Stomach (tissue), 9 donors: ENCODE data around the gene PITPNC1. TPM values are rescaled to one million over a fixed set of nuclear protein-coding genes. Genes with fewer than 3 reads are reported as not detected.

Source experiments
- DNase-seq, 2 donors: peaks; one replicate each; pipeline versions ENCODE4 v3.0.0 to v3.0.0-alpha.2; 2013 to 2019
- H3K27ac ChIP-seq, 5 donors: fragments of 200-600 bp in 4 of 5; sonication (generic) in 4 of 5; one replicate each; pipeline ENCODE4 v1.5.1; 2013 to 2019; ENCODE audit warnings: mild to moderate bottlenecking in 1 of 5, moderate library complexity in 1 of 5
- H3K27me3 ChIP-seq, 3 donors: fragments of 200-600 bp; sonication (generic); one replicate each; pipeline ENCODE4 v1.5.1; 2017 to 2019; ENCODE audit warnings: mixed run types in 1 of 3
- H3K36me3 ChIP-seq, 4 donors: fragments of 200-600 bp; sonication (generic); 1 replicate in 3 of 4; 2 replicates in 1 of 4; pipeline ENCODE4 v1.5.1; 2016 to 2019
- H3K4me1 ChIP-seq, 4 donors: fragments of 200-600 bp; sonication (generic); one replicate each; pipeline ENCODE4 v1.5.1; 2016 to 2019
- H3K4me3 ChIP-seq, 4 donors: fragments of 200-600 bp; sonication (generic) in 3 of 4; one replicate each; pipeline ENCODE4 v1.5.1; 2016 to 2019; ENCODE audit warnings: mild to moderate bottlenecking in 1 of 4
- H3K9me3 ChIP-seq, 4 donors: fragments of 200-600 bp; sonication (generic); one replicate each; pipeline ENCODE4 v1.5.1; 2016 to 2019
- EP300 ChIP-seq: sonication (generic); formaldehyde crosslinking; IDR thresholded peaks from one replicate; pipeline ENCODE4 v1.6.1; 2017; ENCODE audit warnings: antibody characterized with exemption
- POLR2A ChIP-seq, 4 donors: fragments of 450-650 bp; IDR thresholded peaks; one replicate each; pipeline ENCODE4 v1.6.1; 2016; ENCODE audit warnings: antibody characterized with exemption in 4 of 4, control low read depth in 2 of 4, mild to moderate bottlenecking in 1 of 4, moderate library complexity in 1 of 4
- POLR2AphosphoS5 ChIP-seq, 3 donors: sonication (generic); formaldehyde crosslinking; IDR thresholded peaks; one replicate each; pipeline ENCODE4 v1.6.1; 2016; ENCODE audit warnings: antibody characterized with exemption in 3 of 3
- WGBS, 5 donors: extraction: QIAGEN DNeasy Blood & Tissue Kit in 3 of 5; methylation state at CpG; one replicate each; pipeline versions ENCODE4 v1.1.5 to v1.1.7; 2013 to 2018; 5-methylcytosine and 5-hydroxymethylcytosine counted together
- intact Hi-C: fragments of 100-400 bp; cut with DNase I; formaldehyde crosslinking; loops from one replicate; pipeline ENCODE4 v1.15.1; 2023; ENCODE audit warnings: low total_unique reads
- polyA plus RNA-seq, 3 donors: library from polyadenylated mRNA; stranded (reverse); fragments of 200-250 nt; gene quantifications; one replicate each; pipeline ENCODE4 v1.2.3, GENCODE V29; 2013
- total RNA-seq, 5 donors: library from RNA; depleted of rRNA; stranded (reverse); fragments of >200 nt; gene quantifications; one replicate each; pipeline versions ENCODE4 v1.1.0 to v1.2.3, GENCODE V29; 2014 to 2016
- TF ChIP-seq, protein P1 (sequence below), 7 experiments: fragments of 450-650 bp in 4 of 7; fragments of 200-600 bp in 3 of 7; sonication (generic) in 3 of 7; IDR thresholded peaks; one replicate each; pipeline ENCODE4 v1.5.1; 2016 to 2019; ENCODE audit warnings: antibody characterized with exemption in 7 of 7, control low read depth in 2 of 7, mild to moderate bottlenecking in 1 of 7
- donor health status: healthy with polysubstance abuse.
- donor health status: Bipolar disorder and iron deficiency.
- donor health status: healthy.

The PITPNC1 gene
- total and polyA plus RNA-seq, 8 donors, result 2.3 to 25.3 (median 14.4) TPM

- H3K36me3 ChIP-seq, result no peaks in the 10 kb centered on the region
- peaks cover 8 to 35% (median 16%) of the 10 kb centered on the region in 4 donors for H3K4me1 ChIP-seq
- no peak overlapping the region for H3K4me3 ChIP-seq
- peak overlapping the region in 1 of 5 donors; percentile 17 for H3K27ac ChIP-seq
- intact Hi-C loops, result loop anchor here (5.0 to 10.0 kb wide), 2 partner anchors 102 to 320 kb away; no protein-coding TSS in a partner anchor
- DNase-seq, result no peak
- TF ChIP-seq, protein P1, sequence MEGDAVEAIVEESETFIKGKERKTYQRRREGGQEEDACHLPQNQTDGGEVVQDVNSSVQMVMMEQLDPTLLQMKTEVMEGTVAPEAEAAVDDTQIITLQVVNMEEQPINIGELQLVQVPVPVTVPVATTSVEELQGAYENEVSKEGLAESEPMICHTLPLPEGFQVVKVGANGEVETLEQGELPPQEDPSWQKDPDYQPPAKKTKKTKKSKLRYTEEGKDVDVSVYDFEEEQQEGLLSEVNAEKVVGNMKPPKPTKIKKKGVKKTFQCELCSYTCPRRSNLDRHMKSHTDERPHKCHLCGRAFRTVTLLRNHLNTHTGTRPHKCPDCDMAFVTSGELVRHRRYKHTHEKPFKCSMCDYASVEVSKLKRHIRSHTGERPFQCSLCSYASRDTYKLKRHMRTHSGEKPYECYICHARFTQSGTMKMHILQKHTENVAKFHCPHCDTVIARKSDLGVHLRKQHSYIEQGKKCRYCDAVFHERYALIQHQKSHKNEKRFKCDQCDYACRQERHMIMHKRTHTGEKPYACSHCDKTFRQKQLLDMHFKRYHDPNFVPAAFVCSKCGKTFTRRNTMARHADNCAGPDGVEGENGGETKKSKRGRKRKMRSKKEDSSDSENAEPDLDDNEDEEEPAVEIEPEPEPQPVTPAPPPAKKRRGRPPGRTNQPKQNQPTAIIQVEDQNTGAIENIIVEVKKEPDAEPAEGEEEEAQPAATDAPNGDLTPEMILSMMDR (IDR thresholded peaks at IDR 0.05), result no peak
- TF ChIP-seq EP300 (no peak), POLR2AphosphoS5 (IDR thresholded peaks at IDR 0.05) (no peak), POLR2A (IDR thresholded peaks at IDR 0.05) (no peak)
- H3K9me3 ChIP-seq, result no peaks in the 10 kb centered on the region
- no peaks in the 10 kb centered on the region for H3K27me3 ChIP-seq
- 71 to 82% (median 74%) methylated on average over 5 of the region's 5 CpGs for WGBS, 5 donors
These were observed 2.0 kb upstream of the PITPNC1 start for GRCh38 chr17:67375054-67375427.

DNA sequence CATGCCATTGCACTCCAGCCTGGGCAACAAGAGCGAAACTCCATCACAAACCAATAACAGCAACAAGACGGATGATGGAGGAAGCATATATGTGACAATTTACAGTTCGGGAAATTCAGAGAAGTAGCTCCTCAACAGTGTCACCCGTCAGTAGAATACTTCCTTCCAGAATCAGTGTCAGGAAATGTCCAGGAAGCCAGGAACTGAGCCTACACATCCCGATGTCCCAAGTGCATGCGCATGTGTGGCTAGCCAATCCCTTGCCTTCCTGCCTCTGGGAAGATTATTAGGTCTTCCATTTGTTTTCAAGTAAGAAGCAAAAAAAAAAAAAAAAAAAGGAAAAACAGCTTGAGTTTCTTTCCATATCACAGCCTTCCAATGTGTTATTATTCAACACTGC, 1.4 kb upstream of the PITPNC1 start:
- intact Hi-C loops, result loop anchor here (5.0 to 10.0 kb wide), 2 partner anchors 102 to 319 kb away; no protein-coding TSS in a partner anchor
- no peaks in the 10 kb centered on the region for H3K36me3 ChIP-seq
- H3K9me3 ChIP-seq, result no peaks in the 10 kb centered on the region
- 78 to 84% (median 81%) methylated on average over 6 of the region's 6 CpGs for WGBS, 5 donors
- H3K27ac ChIP-seq, result peak overlapping the region in 1 of 5 donors; percentile 17
- no peaks in the 10 kb centered on the region for H3K27me3 ChIP-seq
- no peak overlapping the region for H3K4me3 ChIP-seq
- TF ChIP-seq POLR2AphosphoS5 (IDR thresholded peaks at IDR 0.05) (no peak), POLR2A (IDR thresholded peaks at IDR 0.05) (no peak), EP300 (no peak)
- TF ChIP-seq, protein P1 (IDR thresholded peaks at IDR 0.05), result no peak
- DNase-seq, result no peak
- H3K4me1 ChIP-seq, result peaks cover 8 to 35% (median 16%) of the 10 kb centered on the region in 4 donors

GRCh38 chr17:67376415-67376736, 705 bp upstream of the PITPNC1 start:
- Histone ChIP-seq H3K36me3 (no peaks in the 10 kb centered on the region), H3K4me1 (peaks cover 8 to 35% (median 17%) of the 10 kb centered on the region in 4 donors), H3K27me3 (no peaks in the 10 kb centered on the region), H3K4me3 (peak overlapping the region; percentile 69 to 85 (median 82)), H3K27ac (peak overlapping the region; percentile 88 to 97 (median 93)), H3K9me3 (no peaks in the 10 kb centered on the region)
- intact Hi-C loops, result loop anchor here (5.0 to 10.0 kb wide), 2 partner anchors 101 to 318 kb away; no protein-coding TSS in a partner anchor
- WGBS, 5 donors, result 33 to 46% (median 38%) methylated on average over 6 of the region's 6 CpGs
- no peak for DNase-seq
- no peak for TF ChIP-seq POLR2AphosphoS5 (IDR thresholded peaks at IDR 0.05)
- TF ChIP-seq POLR2A (IDR thresholded peaks at IDR 0.05), result no peak

GRCh38 chr17:67377488-67378453, 690 bp downstream of the PITPNC1 start:
- TF ChIP-seq EP300, result no peak
- TF ChIP-seq, protein P1 (IDR thresholded peaks at IDR 0.05), result peak in 1 of 7 experiments; percentile 24
- TF ChIP-seq POLR2AphosphoS5 (IDR thresholded peaks at IDR 0.05), result no peak
- TF ChIP-seq POLR2A (IDR thresholded peaks at IDR 0.05), result no peak
- H3K36me3 ChIP-seq, result no peaks in the 10 kb centered on the region
- H3K4me1 ChIP-seq, result peaks cover 8 to 43% (median 19%) of the 10 kb centered on the region in 4 donors
- peak overlapping the region; percentile 69 to 85 (median 82) for H3K4me3 ChIP-seq
- WGBS, 5 donors, result 0 to 1% (median 0%) methylated on average over 31 to 100 of the region's 100 CpGs
- H3K27me3 ChIP-seq, result no peaks in the 10 kb centered on the region
- intact Hi-C loops, result loop anchor here (5.0 to 10.0 kb wide), 2 partner anchors 100 to 317 kb away; no protein-coding TSS in a partner anchor
- peak; percentile 54 to 80 for DNase-seq
- no peaks in the 10 kb centered on the region for H3K9me3 ChIP-seq
- peak overlapping the region; percentile 88 to 97 (median 93) for H3K27ac ChIP-seq
